NCI-H2227 treated with DMSO at 0.1 percent for 48 hours (cell line): ENCODE measurements around the gene AOC3.
"Not testable (repeated sequence)": the region's sequence is repeated elsewhere in the genome, so short reads cannot be mapped to it uniquely, and the experiment has no call there.

Experiments used
- DNase-seq: peaks from one replicate; lab custom pipeline; 2025; lab: John Stamatoyannopoulos, UW

The AOC3 gene

GRCh38 chr17:42866631-42867575 is 15.9 kb downstream of the AOC3 start:
- no peak for DNase-seq

DNA sequence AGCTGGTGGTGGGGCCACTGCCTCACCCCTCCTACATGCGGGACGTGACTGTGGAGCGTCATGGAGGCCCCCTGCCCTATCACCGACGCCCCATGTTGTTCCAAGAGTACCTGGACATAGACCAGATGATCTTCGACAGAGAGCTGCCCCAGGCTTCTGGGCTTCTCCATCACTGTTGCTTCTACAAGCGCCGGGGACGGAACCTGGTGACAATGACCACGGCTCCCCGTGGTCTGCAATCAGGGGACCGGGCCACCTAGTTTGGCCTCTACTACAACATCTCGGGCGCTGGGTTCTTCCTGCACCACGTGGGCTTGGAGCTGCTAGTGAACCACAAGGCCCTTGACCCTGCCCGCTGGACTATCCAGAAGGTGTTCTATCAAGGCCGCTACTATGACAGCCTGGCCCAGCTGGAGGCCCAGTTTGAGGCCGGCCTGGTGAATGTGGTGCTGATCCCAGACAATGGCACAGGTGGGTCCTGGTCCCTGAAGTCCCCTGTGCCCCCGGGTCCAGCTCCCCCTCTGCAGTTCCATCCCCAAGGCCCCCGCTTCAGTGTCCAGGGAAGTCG is 16.8 kb downstream of the AOC3 start:
- DNase-seq, result not testable (repeated sequence)

- DNase-seq, result no peak
These were observed 17.3 kb downstream of the AOC3 start for GRCh38 chr17:42868338-42868737.

DNA sequence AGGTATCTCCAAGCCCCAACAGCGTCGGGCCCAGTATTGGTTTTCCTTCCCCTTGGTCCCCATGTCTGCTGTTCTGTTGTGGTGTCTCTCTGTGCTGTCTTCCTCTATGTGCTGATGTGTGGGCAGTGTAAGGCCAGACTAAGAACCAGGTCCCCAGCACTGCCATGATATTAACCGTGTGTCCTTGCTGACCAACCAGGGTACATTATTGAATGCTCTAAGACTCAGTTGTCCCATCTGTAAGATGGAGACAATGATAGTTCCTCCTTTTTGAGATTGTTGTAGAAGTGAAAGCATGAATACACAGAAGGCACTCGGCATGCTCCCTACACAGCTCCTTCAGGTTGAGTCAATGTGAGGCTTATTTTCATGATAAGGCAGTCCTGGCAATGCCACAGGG is 20.6 kb downstream of the AOC3 start:
- no peak for DNase-seq

DNA sequence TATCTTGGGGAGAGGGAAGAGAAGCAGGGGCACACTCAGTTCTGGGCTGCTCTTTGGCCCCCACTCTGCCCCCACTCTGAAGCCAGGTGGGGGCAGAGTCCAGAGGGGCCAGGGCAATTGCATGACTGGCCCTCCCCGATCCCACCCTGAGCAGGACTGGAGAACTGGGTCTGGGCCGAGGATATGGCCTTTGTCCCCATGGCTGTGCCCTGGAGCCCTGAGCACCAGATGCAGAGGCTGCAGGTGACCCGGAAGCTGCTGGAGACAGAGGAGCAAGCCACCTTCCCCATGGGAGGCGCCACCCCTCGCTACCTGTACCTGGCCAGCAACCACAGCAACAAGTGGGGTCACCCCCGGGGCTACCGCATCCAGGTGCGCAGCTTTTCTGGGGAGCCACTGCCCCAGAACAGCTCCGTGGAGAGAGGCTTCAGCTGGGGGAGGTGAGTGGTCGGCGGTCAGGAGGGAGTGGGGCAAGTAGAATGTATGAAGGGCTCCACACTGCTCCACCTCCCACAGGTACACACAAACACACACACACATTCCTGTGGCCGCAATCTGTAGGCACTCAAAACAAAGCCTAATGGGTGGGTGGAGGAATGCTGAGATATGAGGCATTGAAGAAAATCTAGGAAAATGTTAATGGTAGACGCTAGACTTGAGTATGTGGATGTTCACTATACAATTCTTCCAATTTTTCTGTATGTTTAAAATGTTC is 21.4 kb downstream of the AOC3 start:
- DNase-seq, result no peak

DNA sequence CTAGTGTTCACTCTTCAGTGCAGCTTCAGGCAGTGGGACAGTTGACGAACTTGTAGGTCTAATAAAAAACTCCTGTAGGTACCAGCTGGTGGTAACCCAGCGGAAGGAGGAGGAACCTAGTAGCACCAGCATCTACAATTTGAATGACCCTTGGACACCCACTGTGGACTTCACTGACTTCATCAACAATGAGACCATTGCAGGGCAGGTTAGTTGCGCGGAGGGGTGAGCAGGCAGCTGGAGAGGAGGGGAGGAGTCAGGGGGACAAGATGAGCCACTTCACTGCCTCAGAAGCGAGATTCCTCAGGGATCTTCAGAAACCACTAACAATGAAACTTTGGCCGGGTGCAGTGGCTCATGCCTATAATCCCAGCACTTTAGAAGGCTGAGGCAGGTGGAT is 22.3 kb downstream of the AOC3 start:
- DNase-seq, result no peak

DNA sequence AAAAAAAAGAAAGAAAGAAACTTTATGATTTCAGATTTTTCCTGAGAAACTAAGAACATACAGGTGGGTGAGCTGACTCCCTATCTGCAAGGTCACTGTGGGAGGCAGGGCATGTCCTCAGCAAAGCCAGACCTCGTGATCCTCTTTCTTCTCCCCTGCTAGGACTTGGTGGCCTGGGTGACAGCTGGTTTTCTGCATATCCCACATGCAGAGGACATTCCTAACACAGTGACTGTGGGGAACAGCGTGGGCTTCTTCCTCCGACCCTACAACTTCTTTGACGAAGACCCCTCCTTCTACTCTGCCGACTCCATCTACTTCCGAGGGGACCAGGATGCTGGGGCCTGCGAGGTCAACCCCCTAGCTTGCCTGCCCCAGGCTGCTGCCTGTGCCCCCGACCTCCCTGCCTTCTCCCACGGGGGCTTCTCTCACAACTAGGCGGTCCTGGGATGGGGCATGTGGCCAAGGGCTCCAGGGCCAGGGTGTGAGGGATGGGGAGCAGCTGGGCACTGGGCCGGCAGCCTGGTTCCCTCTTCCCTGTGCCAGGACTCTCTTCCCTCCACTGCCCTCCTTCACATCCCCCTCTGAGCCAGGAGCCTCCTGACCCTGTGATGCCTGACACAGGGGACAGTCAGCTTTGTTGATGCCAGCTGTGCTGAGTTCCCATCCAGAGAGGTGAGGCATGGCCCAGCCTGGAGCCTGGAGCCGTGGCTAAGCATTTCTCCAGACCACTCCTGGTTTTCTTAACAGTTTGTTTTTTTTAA is 23.1 kb downstream of the AOC3 start:
- not testable (repeated sequence) for DNase-seq

DNA sequence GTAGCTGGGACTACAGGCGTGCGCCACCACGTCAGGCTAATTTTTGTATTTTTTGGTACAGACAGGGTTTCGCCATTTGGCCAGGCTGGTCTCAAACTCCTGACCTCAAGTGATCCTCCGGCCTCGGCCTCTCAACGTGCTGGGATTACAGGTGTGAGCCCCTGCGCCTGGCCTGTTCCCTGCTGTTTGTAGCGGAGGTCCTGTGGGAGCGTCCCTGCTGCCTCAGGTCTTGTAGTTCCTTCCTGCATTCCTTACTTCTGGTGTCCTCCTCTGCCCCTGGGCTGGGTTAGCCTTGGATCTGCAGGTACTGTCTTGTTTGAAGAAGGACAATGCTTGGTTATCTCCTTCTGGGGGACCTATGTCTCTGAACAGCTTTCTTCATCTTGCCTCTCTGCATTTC is 26.0 kb downstream of the AOC3 start:
- DNase-seq, result no peak

- DNase-seq, result no peak
These were observed 27.3 kb downstream of the AOC3 start for GRCh38 chr17:42878123-42878880.

GRCh38 chr17:42878924-42879595 is 28.1 kb downstream of the AOC3 start:
- DNase-seq, result no peak

- DNase-seq, result no peak
These were observed 28.6 kb downstream of the AOC3 start for GRCh38 chr17:42879596-42879985.

GRCh38 chr17:42880776-42881310 is 29.8 kb downstream of the AOC3 start:
- DNase-seq, result no peak

- DNase-seq, result not testable (repeated sequence)
These were observed 30.7 kb downstream of the AOC3 start for GRCh38 chr17:42881706-42882105.

- DNase-seq, result no peak
These were observed 31.2 kb downstream of the AOC3 start for GRCh38 chr17:42882166-42882565.

- no peak for DNase-seq
These were observed 33.0 kb downstream of the AOC3 start for GRCh38 chr17:42883802-42884558.

- not testable (repeated sequence) for DNase-seq
These were observed 34.8 kb downstream of the AOC3 start for GRCh38 chr17:42885806-42886205.

DNA sequence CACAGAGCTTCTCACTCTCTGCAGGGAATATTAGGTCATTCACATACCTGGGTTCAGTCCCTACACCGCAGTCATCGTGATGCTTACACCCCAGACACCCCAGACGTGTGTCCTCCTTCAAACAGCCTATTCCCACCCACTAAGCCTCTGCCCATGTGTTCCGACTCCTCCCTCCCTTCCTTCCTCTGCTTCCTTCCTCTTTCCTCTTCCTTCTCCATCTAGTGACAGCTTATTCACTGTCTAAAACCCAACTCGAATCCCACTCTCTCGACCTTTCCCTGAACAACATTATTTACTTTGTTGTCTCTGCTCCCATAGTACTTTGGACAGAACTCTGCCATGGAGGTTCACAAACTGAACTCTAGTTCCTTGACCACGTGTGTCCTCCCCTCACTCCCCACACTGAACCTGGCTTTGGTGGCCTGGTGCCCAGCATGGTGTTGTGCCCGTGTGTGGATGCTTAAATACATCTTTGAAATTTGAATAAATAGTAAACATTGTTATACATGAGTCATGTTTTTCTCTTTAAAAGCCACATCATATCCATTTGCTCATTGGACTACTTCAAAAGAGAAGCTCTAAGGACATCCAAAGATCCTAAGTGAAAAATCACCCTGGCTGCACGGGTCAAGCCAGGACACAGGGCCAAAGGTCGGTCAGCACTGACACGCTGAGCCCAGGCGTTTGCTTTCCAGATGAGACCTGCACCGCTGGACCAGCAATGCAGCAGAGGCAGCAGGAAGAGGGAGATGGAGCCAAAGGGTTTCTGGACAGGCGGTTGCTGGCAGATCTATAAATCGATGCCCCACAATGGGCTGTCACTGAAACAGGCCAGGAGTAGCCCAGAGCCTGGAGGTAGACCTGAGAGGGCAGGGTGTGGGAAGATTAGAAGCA is 35.5 kb downstream of the AOC3 start:
- DNase-seq, result no peak

- no peak for DNase-seq
These were observed 38.8 kb downstream of the AOC3 start for GRCh38 chr17:42889809-42890208.
